Calu3 (cell line): ENCODE data around the gene BRD3. TPM values are rescaled to one million over a fixed set of nuclear protein-coding genes. Genes with fewer than 3 reads are reported as not detected.

Experiments
- BruUV-seq: library from RNA; stranded (reverse); fragments of 400-500 nt; replicated peaks from 2 replicates; lab custom pipeline; 2021; lab: Mats Ljungman, UMichigan
- CTCF ChIA-PET: fragments of 300-600 bp; sonication (Branson Sonifier 250); formaldehyde crosslinking; loops from one replicate; lab custom pipeline; 2022; ENCODE audit warnings: antibody characterized with exemption; lab: Charles Lee
- DNase-seq: peaks from one replicate; pipeline ENCODE4 v3.0.0; 2022
- H3K27ac Mint-ChIP-seq: one replicate; pipeline ENCODE4 v1.8.0; 2022; ENCODE audit warnings: mixed read lengths; ENCODE audit not compliant: unreplicated experiment
- H3K27me3 Mint-ChIP-seq: one replicate; pipeline ENCODE4 v1.8.0; 2022; ENCODE audit warnings: mixed read lengths; ENCODE audit not compliant: unreplicated experiment
- H3K36me3 Mint-ChIP-seq: one replicate; pipeline ENCODE4 v1.8.0; 2022; ENCODE audit warnings: mild to moderate bottlenecking, moderate library complexity, mixed read lengths; ENCODE audit not compliant: insufficient read depth, unreplicated experiment
- H3K4me1 Mint-ChIP-seq: one replicate; pipeline ENCODE4 v1.8.0; 2022; ENCODE audit warnings: mild to moderate bottlenecking, low read depth, mixed read lengths; ENCODE audit not compliant: unreplicated experiment
- H3K4me3 Mint-ChIP-seq: one replicate; pipeline ENCODE4 v1.8.0; 2022; ENCODE audit warnings: mild to moderate bottlenecking, low read depth, moderate library complexity, mixed read lengths; ENCODE audit not compliant: unreplicated experiment
- H3K9me3 Mint-ChIP-seq: one replicate; pipeline ENCODE4 v1.8.0; 2022; ENCODE audit warnings: low read depth, mixed read lengths; ENCODE audit not compliant: unreplicated experiment
- intact Hi-C: fragments of 100-400 bp; cut with micrococcal nuclease; formaldehyde crosslinking; loops from one replicate; pipeline ENCODE4 v1.10.0; 2022; ENCODE audit not compliant: unreplicated experiment
- total RNA-seq: library from RNA; stranded (reverse); gene quantifications from 2 replicates; pipeline ENCODE4 v1.2.3, GENCODE V29; 2022
- TF ChIP-seq, protein P1 (sequence below): fragments of 200-600 bp; IDR thresholded peaks from one replicate; pipeline ENCODE4 v1.8.0; 2022; ENCODE audit warnings: antibody characterized with exemption; ENCODE audit not compliant: unreplicated experiment

Gene BRD3
- total RNA-seq, 1 experiment from 2014 or later = 30.8 TPM

DNA sequence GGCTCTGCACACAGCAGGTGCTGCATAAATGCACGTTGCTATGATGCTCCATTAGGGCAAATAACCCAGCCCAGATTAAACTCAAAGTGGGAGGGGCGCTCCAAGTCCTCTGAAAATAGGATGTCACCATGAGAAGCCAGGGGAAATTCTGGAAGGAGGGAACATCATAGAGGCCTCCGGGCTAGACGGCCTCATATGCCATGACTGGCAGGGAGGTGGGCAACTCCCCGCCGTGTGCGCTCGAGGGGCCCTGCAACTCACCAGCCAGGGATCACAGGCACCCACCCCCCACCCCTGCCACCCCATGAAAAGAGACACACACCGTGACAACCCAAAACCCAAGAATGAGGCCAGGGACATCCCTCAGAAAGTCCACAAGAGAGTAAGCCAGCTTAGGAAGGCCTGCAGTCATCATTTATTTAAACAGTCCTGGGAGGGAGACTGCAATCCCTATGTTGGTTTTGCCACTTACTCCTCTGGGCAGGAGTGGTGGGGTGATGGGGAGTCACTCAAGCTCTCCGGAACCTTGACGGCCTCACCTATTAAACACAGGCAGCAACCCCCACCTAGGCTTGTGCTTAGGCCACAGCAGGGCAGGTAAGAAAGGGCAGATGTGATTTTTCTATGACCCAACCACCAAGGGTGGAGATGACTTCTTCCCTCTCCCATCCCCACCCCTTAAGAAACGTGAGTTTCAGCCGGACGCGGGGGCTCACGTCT is 79.7 kb downstream of the BRD3 start:
- Mint-ChIP-seq H3K36me3 (peaks cover 36% of the 10 kb centered on the region), H3K4me3 (no peak overlapping the region), H3K9me3 (no peaks in the 10 kb centered on the region), H3K27ac (no peak overlapping the region), H3K4me1 (peaks cover 22% of the 10 kb centered on the region), H3K27me3 (no peaks in the 10 kb centered on the region)
- no TSS peak for BruUV-seq
- CTCF ChIA-PET = no interaction called here
- DNase-seq = no peak
- intact Hi-C loops = no loop called here
- TF ChIP-seq, protein P1, sequence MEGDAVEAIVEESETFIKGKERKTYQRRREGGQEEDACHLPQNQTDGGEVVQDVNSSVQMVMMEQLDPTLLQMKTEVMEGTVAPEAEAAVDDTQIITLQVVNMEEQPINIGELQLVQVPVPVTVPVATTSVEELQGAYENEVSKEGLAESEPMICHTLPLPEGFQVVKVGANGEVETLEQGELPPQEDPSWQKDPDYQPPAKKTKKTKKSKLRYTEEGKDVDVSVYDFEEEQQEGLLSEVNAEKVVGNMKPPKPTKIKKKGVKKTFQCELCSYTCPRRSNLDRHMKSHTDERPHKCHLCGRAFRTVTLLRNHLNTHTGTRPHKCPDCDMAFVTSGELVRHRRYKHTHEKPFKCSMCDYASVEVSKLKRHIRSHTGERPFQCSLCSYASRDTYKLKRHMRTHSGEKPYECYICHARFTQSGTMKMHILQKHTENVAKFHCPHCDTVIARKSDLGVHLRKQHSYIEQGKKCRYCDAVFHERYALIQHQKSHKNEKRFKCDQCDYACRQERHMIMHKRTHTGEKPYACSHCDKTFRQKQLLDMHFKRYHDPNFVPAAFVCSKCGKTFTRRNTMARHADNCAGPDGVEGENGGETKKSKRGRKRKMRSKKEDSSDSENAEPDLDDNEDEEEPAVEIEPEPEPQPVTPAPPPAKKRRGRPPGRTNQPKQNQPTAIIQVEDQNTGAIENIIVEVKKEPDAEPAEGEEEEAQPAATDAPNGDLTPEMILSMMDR = no peak

DNA sequence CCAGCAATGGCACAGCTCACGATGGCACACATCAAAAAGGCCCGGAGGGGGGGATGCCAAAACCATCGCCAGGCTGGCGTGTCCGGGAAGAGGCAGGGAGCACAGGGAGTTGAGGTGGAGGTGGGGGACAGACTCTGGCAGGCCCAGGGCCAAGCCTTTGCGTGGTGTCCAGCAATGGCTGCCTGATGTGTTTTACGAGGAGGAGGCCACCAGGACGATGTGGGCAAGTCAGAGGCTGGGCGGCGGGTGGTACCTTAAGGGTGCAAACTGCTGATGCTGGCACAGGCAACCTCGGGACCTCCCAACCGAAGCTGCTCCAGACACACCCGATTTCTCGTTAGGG is 80.4 kb downstream of the BRD3 start:
- H3K9me3 Mint-ChIP-seq = no peaks in the 10 kb centered on the region
- no TSS peak for BruUV-seq
- H3K4me3 Mint-ChIP-seq = no peak overlapping the region
- H3K4me1 Mint-ChIP-seq = peaks cover 22% of the 10 kb centered on the region
- CTCF ChIA-PET = interaction anchor here (0.6 kb wide), 1 partner anchor 92 kb away, joined by 3 read pairs; no protein-coding TSS in a partner anchor
- TF ChIP-seq, protein P1 = no peak
- H3K27ac Mint-ChIP-seq = no peak overlapping the region
- peaks cover 32% of the 10 kb centered on the region for H3K36me3 Mint-ChIP-seq
- no peaks in the 10 kb centered on the region for H3K27me3 Mint-ChIP-seq
- intact Hi-C loops = no loop called here
- no peak for DNase-seq

DNA sequence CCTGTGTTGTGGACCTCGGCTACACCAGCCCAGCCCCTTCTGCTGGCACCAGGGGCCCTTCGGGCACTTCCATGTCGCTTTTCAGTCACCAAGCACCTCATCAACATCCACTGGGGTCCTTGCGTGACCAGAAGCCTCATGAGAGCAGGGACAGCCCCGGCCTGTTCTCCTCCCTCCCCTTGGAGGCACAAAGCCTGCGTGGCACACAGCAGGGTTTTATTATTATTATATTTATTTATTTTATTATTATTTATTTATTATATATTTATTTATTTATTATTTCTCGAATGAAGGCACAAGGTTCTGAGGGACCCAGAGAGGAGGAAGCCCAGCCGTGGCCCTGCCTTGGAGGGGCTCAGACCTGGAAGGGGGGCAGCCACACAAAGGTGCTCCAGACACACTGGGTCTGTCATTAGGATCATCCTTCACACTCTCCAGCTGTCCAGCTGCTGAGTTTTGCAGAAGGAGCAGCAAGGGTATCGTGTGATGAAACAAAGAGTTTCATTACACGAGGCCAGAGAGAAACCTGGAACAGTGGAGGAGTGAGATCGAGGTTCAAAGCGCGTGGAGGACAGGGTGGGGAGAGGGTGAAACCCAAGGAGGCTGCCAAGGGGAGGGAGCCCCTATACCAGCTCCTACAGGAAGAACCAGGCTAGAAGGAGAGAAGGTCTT is 80.9 kb downstream of the BRD3 start:
- CTCF ChIA-PET = interaction anchor here (0.6 kb wide), 1 partner anchor 92 kb away, joined by 3 read pairs; no protein-coding TSS in a partner anchor
- H3K9me3 Mint-ChIP-seq = no peaks in the 10 kb centered on the region
- peaks cover 32% of the 10 kb centered on the region for H3K36me3 Mint-ChIP-seq
- TF ChIP-seq, protein P1 = no peak
- no peak for DNase-seq
- peaks cover 22% of the 10 kb centered on the region for H3K4me1 Mint-ChIP-seq
- intact Hi-C loops = no loop called here
- H3K27ac Mint-ChIP-seq = no peak overlapping the region
- H3K4me3 Mint-ChIP-seq = no peak overlapping the region
- H3K27me3 Mint-ChIP-seq = no peaks in the 10 kb centered on the region
- no TSS peak for BruUV-seq

DNA sequence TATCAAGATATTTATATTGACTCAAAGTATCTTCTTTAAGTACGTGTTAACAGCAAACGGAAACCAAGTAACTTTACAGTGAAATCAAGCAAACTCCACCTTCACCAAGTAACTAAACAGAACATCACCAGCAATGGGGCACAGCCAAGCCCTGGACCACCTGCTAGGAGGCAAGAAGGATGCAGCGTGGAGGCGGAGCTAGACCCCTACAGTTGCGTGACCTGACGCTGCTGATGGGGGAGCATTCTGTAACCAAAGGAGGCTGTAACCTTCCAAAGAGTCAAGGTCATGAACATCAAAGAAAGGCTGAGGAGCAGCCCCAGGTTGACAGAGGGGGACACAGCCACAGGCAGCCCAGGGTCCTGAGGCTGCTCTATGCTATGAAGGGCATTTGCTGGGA is 81.8 kb downstream of the BRD3 start:
- Mint-ChIP-seq H3K27me3 (no peaks in the 10 kb centered on the region), H3K9me3 (no peaks in the 10 kb centered on the region), H3K4me1 (peaks cover 24% of the 10 kb centered on the region), H3K27ac (peak overlapping the region; percentile 5), H3K4me3 (no peak overlapping the region), H3K36me3 (peaks cover 26% of the 10 kb centered on the region)
- CTCF ChIA-PET = no interaction called here
- intact Hi-C loops = no loop called here
- BruUV-seq = no TSS peak
- TF ChIP-seq, protein P1 = no peak
- DNase-seq = no peak
